BE2C (cell line): ENCODE results near the gene ARL11.

Experiments used
- DNase-seq: peaks from one replicate; pipeline ENCODE4 v3.0.0-alpha.2; 2020
- H3K27me3 ChIP-seq: fragments of 250-450 bp; sonication (Bioruptor Pico); 2 replicates; pipeline ENCODE4 v1.5.1; 2020; ENCODE audit warnings: mild to moderate bottlenecking
- H3K36me3 ChIP-seq: fragments of 250-450 bp; sonication (Bioruptor Pico); 2 replicates; pipeline ENCODE4 v1.5.1; 2020; ENCODE audit warnings: mild to moderate bottlenecking
- H3K4me1 ChIP-seq: fragments of 250-450 bp; sonication (Bioruptor Pico); 2 replicates; pipeline ENCODE4 v1.5.1; 2020
- H3K4me3 ChIP-seq: 2 replicates; pipeline ENCODE4 v1.5.1; 2011; ENCODE audit warnings: low read depth, low read length
- H3K9me3 ChIP-seq: fragments of 250-450 bp; sonication (Bioruptor Pico); 2 replicates; pipeline ENCODE4 v1.5.1; 2020
- TF ChIP-seq, protein P1 (sequence below): IDR thresholded peaks from 2 replicates; pipeline ENCODE4 v1.5.1; 2012; ENCODE audit warnings: mild to moderate bottlenecking, low read depth, low read length

The ARL11 gene

DNA sequence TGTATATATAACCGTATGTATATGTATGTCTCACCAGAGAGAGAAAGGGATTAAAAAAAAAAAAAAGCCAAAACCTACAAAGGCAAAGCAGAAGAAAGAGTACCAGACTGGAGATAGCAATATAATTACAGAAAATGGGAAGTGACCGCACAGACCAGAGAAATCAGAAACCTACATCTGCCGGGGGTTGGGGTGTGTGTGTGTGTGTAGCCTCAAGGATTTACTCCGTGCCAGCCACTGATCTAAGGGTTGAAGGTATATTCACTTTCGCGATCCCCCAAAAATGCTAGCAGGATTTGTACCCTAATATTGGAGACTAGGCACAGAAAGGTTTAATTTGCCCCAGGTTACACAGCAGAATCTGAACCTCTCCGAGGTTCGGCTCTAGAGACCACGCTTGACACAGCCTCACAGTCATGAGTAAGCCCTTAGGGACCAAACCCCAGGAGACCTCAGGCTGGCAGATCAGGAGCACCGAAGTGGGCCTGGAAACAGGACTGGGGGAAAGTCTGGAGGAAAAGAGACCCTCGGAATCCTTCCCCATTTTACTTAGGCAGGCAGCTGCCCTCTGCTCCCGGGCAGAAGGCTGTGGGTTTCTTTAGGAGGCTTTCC, 14.8 kb downstream of the ARL11 start:
- Histone ChIP-seq H3K36me3 (no peaks in the 10 kb centered on the region), H3K4me1 (no peaks in the 10 kb centered on the region), H3K27me3 (no peaks in the 10 kb centered on the region), H3K4me3 (no peak overlapping the region), H3K9me3 (no peaks in the 10 kb centered on the region)
- peak; percentile 45 for DNase-seq
- TF ChIP-seq, protein P1, sequence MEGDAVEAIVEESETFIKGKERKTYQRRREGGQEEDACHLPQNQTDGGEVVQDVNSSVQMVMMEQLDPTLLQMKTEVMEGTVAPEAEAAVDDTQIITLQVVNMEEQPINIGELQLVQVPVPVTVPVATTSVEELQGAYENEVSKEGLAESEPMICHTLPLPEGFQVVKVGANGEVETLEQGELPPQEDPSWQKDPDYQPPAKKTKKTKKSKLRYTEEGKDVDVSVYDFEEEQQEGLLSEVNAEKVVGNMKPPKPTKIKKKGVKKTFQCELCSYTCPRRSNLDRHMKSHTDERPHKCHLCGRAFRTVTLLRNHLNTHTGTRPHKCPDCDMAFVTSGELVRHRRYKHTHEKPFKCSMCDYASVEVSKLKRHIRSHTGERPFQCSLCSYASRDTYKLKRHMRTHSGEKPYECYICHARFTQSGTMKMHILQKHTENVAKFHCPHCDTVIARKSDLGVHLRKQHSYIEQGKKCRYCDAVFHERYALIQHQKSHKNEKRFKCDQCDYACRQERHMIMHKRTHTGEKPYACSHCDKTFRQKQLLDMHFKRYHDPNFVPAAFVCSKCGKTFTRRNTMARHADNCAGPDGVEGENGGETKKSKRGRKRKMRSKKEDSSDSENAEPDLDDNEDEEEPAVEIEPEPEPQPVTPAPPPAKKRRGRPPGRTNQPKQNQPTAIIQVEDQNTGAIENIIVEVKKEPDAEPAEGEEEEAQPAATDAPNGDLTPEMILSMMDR: no peak

DNA sequence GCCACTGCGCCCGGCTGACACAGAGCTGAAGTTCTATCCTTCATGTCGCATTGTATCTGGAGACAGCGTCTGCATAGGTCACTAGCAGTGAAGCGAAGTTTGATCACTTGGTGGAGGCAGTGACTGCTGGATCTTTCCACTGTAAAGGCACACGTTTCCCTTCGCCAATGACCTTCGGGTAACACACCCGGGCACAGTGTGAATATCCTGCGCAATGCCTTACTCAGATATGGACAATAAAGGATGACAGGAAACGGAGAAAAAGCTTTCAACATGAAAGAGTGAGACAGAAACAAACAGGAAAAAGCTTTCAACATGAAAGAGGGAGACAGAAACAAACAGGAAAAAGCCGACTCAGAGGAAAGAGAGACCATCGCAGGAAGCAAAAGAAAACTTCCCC, 17.1 kb downstream of the ARL11 start:
- no peak overlapping the region for H3K4me3 ChIP-seq
- no peaks in the 10 kb centered on the region for H3K4me1 ChIP-seq

DNA sequence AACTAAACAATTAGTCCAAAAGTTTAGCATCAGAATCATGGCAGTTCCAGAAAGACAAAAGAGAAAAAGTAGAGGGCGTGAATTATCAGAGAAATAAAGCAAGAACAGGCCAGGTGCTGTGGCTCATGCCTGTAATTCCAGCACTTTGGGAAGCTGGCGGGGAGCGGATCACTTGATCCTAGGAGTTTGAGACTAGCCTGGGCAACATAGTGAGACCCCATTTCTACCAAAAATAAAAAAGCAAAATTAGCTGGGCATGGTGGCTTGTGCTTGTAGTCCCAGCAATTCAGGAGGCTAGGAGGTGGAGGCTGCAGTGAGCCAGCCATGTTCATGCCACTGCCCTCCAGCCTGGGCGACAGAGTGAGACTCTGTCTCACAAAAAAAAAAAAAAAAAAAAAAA, 18.4 kb downstream of the ARL11 start:
- Histone ChIP-seq H3K9me3 (no peaks in the 10 kb centered on the region), H3K4me1 (no peaks in the 10 kb centered on the region), H3K4me3 (no peak overlapping the region), H3K36me3 (no peaks in the 10 kb centered on the region), H3K27me3 (no peaks in the 10 kb centered on the region)
- TF ChIP-seq, protein P1: no peak
- no peak for DNase-seq

More for the DNA sequence above, 17.1 kb downstream of the ARL11 start:
- no peaks in the 10 kb centered on the region for H3K9me3 ChIP-seq
- TF ChIP-seq, protein P1: no peak
- no peaks in the 10 kb centered on the region for H3K36me3 ChIP-seq
- no peak for DNase-seq
- H3K27me3 ChIP-seq: no peaks in the 10 kb centered on the region

GRCh38 chr13:49649244-49649962, 21.1 kb downstream of the ARL11 start:
- no peaks in the 10 kb centered on the region; the same call in 1 of the 2 replicates for H3K36me3 ChIP-seq
- TF ChIP-seq, protein P1: peak; percentile 60
- DNase-seq: no peak
- H3K4me1 ChIP-seq: peaks cover 5% of the 10 kb centered on the region; the same call in 1 of the 2 replicates
- H3K9me3 ChIP-seq: no peaks in the 10 kb centered on the region
- H3K27me3 ChIP-seq: no peaks in the 10 kb centered on the region
- H3K4me3 ChIP-seq: no peak overlapping the region

GRCh38 chr13:49649963-49650312, 21.6 kb downstream of the ARL11 start:
- Histone ChIP-seq H3K4me3 (no peak overlapping the region), H3K9me3 (no peaks in the 10 kb centered on the region), H3K4me1 (peaks cover 5% of the 10 kb centered on the region; the same call in 1 of the 2 replicates), H3K27me3 (no peaks in the 10 kb centered on the region), H3K36me3 (no peaks in the 10 kb centered on the region; the same call in 1 of the 2 replicates)
- TF ChIP-seq, protein P1: no peak
- DNase-seq: no peak
